Stimulated activated naive B cell treated with anti-CD40 and anti-IgM and Interleukin-4, amounts not matched to agents 10 μg/mL and 1 μg/mL and 100 μg/mL, for 72 hours (primary cell): ENCODE measurements around the gene HEXIM2.
"Not testable (repeated sequence)": the region's sequence is repeated elsewhere in the genome, so short reads cannot be mapped to it uniquely, and the experiment has no call there.

ENCODE experiments used
- ATAC-seq, 2 donors: fragments of 150-1000 bp; cut with Tn5 transposase; replicated peaks; 2 replicates each; pipeline ENCODE4 v1.10.0; 2021; ENCODE audit warnings: moderate library complexity in 1 of 2
- DNase-seq: peaks from one replicate; pipeline ENCODE4 v3.0.0; 2021
- H3K27ac Mint-ChIP-seq: one replicate; pipeline ENCODE4 v1.8.0; 2022; ENCODE audit warnings: mild to moderate bottlenecking, mixed read lengths
- H3K27me3 Mint-ChIP-seq, 2 donors: one replicate each; pipeline ENCODE4 v1.8.0; 2022; ENCODE audit warnings: mixed read lengths in 2 of 2
- H3K36me3 Mint-ChIP-seq, 2 donors: one replicate each; pipeline ENCODE4 v1.8.0; 2022; ENCODE audit warnings: mixed read lengths in 2 of 2, mild to moderate bottlenecking in 1 of 2
- H3K4me1 Mint-ChIP-seq, 2 donors: one replicate each; pipeline ENCODE4 v1.8.0; 2022; ENCODE audit warnings: mixed read lengths in 2 of 2, mild to moderate bottlenecking in 1 of 2
- H3K4me3 Mint-ChIP-seq, 2 donors: one replicate each; pipeline ENCODE4 v1.8.0; 2022; ENCODE audit warnings: mild to moderate bottlenecking in 2 of 2, mixed read lengths in 2 of 2, moderate library complexity in 1 of 2
- H3K9me3 Mint-ChIP-seq, 2 donors: one replicate each; pipeline ENCODE4 v1.8.0; 2022; ENCODE audit warnings: mixed read lengths in 2 of 2, mild to moderate bottlenecking in 1 of 2

HEXIM2 gene

DNA sequence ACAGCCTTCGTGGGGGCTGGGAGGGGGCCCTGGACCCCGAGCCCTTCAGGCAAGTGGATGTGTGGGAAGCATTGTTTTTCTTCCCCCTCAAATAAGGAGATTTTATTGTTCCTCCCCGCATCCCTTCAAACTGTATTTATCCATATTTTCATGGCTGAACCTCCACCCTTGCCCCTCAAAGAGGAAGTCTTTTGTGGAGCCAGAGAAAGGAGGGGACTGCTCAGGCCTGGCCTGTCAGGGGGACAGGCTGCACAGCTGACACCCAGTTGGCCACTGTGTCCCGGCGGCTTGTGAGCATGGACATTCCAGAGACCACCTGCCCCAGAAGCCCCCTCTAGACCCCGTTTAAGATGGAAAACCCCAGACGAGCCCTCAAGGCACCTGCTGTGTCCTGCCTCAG is 15.9 kb downstream of the HEXIM2 start:
- H3K27ac Mint-ChIP-seq, result no peak overlapping the region
- DNase-seq (no peak), ATAC-seq (no peak)
- no peaks in the 10 kb centered on the region for H3K36me3 Mint-ChIP-seq
- H3K9me3 Mint-ChIP-seq, result no peaks in the 10 kb centered on the region
- H3K4me3 Mint-ChIP-seq, result no peak overlapping the region
- peaks cover 5 to 8% of the 10 kb centered on the region in 2 donors for H3K4me1 Mint-ChIP-seq
- no peaks in the 10 kb centered on the region for H3K27me3 Mint-ChIP-seq

DNA sequence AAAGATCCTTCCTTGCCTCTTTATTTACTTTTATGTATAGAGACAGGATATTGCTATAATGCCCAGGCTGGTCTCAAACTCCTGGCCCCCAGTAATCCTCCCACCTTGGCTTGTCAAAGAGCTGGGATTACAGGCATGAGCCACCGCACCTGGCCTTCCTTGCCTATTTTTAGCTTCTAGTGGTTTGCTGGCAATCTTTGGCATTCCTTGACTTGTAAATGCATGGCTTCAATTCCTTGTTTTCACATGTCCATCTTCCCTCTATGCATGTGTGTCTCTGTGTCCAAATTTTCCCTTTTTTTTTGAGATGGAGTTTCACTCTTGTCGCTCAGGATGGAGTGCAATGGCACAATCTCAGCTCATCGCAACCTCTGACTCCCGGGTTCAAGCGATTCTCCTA is 22.5 kb downstream of the HEXIM2 start:
- no peak for DNase-seq
- Mint-ChIP-seq H3K27ac (no peak overlapping the region), H3K4me3 (no peak overlapping the region), H3K27me3 (no peaks in the 10 kb centered on the region), H3K36me3 (no peaks in the 10 kb centered on the region), H3K4me1 (no peaks in the 10 kb centered on the region), H3K9me3 (no peaks in the 10 kb centered on the region)
- ATAC-seq, result no peak

GRCh38 chr17:45186801-45187354 is 25.2 kb downstream of the HEXIM2 start:
- no peaks in the 10 kb centered on the region for H3K9me3 Mint-ChIP-seq
- no peaks in the 10 kb centered on the region for H3K27me3 Mint-ChIP-seq
- H3K27ac Mint-ChIP-seq, result no peak overlapping the region
- no peak overlapping the region for H3K4me3 Mint-ChIP-seq
- H3K36me3 Mint-ChIP-seq, result no peaks in the 10 kb centered on the region
- ATAC-seq (no peak), DNase-seq (no peak)
- H3K4me1 Mint-ChIP-seq, result no peaks in the 10 kb centered on the region

DNA sequence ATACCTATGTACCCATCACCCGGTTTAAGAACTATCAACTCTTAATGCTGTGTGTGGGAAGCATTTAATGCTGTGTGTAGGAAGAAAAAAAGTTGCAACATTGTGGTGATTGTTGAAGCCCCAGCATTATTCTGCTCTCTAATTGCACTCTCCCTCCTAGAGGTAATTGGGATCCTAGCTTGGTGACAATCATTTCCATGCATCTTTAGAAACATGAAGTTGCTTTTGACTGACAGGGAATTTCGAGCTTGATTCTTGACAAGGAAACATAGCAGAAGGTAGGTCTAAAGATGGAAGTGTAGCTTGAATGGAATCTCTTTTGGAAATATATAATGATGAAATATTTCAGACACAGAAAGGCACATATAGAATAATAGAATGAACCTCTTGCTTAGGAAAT is 27.3 kb downstream of the HEXIM2 start:
- DNase-seq, result no peak
- Mint-ChIP-seq H3K4me3 (no peak overlapping the region), H3K4me1 (no peaks in the 10 kb centered on the region), H3K36me3 (no peaks in the 10 kb centered on the region), H3K9me3 (no peaks in the 10 kb centered on the region), H3K27ac (no peak overlapping the region), H3K27me3 (no peaks in the 10 kb centered on the region)
- ATAC-seq, result no peak

DNA sequence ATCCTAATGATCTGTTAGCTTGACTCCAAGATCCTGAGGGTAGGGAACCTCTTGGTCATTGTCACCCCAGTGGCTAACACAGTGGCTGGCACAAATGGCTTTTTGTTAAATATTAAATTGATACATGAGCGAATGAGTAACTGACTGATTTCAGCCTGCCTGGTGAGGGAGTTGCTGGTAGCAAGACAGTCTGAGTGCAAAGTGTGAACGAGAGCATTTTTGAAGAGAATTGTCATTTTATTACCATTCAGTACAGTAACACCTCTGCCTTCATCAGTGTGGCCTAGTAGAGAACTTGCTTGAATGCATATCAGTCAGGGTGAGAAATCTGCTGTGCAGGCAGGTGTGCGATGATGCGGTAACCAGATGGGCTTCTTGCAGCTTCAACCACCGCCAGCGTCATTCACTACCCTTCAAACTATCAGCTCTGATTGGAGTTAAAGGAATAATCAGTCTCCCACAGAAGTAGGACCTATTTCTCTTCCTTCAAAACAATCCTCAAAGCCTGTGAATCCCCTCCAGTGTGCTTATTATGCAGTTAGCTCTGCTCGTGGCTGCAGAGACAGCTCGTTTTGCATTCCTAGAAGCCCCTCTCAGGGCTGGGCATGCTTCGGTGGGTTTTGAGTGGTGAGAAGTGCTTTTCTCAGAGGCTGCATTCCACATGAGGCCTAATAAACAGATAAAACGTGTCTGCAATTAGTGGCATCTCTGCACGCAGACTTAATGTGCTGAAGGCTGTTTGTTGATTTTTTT is 29.0 kb downstream of the HEXIM2 start:
- Mint-ChIP-seq H3K36me3 (no peaks in the 10 kb centered on the region), H3K4me3 (no peak overlapping the region), H3K4me1 (no peaks in the 10 kb centered on the region), H3K27me3 (no peaks in the 10 kb centered on the region), H3K27ac (no peak overlapping the region), H3K9me3 (no peaks in the 10 kb centered on the region)
- no peak for DNase-seq
- ATAC-seq, result no peak

GRCh38 chr17:45195424-45195823 is 33.7 kb downstream of the HEXIM2 start:
- Mint-ChIP-seq H3K27ac (no peak overlapping the region), H3K4me1 (peaks cover 3 to 10% of the 10 kb centered on the region in 2 donors), H3K4me3 (no peak overlapping the region), H3K36me3 (no peaks in the 10 kb centered on the region), H3K27me3 (no peaks in the 10 kb centered on the region), H3K9me3 (no peaks in the 10 kb centered on the region)
- no peak for ATAC-seq
- DNase-seq, result no peak

GRCh38 chr17:45197108-45197507 is 35.4 kb downstream of the HEXIM2 start:
- no peak for DNase-seq
- Mint-ChIP-seq H3K27ac (no peak overlapping the region), H3K4me3 (no peak overlapping the region), H3K27me3 (no peaks in the 10 kb centered on the region), H3K36me3 (no peaks in the 10 kb centered on the region), H3K9me3 (no peaks in the 10 kb centered on the region), H3K4me1 (peaks cover 3 to 10% of the 10 kb centered on the region in 2 donors)
- no peak for ATAC-seq

DNA sequence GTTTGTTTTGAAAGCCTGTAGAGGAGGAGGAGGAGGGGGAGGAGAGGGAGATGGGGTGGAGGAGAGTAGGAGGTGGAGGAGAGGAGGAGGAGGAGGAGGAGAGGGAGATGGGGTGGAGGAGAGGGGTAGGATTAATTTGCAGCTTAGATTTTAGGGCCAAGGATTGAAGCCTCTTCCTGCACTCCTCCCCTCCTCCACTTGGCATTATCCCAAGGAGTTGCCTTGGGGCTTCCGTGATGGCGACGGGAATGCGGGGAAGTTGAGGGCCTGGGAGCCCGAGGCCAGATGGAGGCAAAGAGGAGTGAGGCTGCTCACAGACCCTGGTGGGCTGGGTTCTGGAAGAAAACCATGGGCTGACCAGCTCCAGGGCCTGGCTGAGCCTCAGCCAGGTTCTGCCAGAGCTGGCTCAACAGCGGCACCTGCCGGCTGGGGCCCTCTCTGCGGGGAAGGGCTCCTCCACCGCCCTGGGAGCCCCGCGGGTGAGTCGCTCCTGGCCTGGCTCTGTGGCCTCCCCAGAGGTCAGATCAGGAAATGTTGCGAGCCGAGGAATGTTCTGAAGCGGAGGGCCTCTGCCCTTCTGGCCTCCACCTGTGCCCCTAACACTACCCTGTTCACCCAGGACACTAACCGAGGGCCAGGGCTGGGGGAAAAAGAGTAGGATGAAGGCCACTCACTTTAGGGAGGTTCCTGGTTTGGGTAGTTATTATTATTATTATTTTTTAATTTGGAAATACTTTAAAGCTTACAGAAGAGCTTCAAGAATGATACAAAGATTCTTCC is 36.1 kb downstream of the HEXIM2 start:
- Mint-ChIP-seq H3K4me3 (no peak overlapping the region), H3K9me3 (no peaks in the 10 kb centered on the region), H3K27me3 (no peaks in the 10 kb centered on the region), H3K36me3 (no peaks in the 10 kb centered on the region), H3K4me1 (peaks cover 3 to 10% of the 10 kb centered on the region in 2 donors), H3K27ac (peak overlapping the region; percentile 62)
- ATAC-seq (peak; percentile 99), DNase-seq (peak; percentile 86)

GRCh38 chr17:45200701-45201100 is 39.0 kb downstream of the HEXIM2 start:
- DNase-seq, result no peak
- Mint-ChIP-seq H3K4me3 (no peak overlapping the region), H3K36me3 (no peaks in the 10 kb centered on the region), H3K27me3 (no peaks in the 10 kb centered on the region), H3K4me1 (peaks cover 3 to 10% of the 10 kb centered on the region in 2 donors), H3K27ac (peak overlapping the region; percentile 31), H3K9me3 (no peaks in the 10 kb centered on the region)
- ATAC-seq, result no peak

DNA sequence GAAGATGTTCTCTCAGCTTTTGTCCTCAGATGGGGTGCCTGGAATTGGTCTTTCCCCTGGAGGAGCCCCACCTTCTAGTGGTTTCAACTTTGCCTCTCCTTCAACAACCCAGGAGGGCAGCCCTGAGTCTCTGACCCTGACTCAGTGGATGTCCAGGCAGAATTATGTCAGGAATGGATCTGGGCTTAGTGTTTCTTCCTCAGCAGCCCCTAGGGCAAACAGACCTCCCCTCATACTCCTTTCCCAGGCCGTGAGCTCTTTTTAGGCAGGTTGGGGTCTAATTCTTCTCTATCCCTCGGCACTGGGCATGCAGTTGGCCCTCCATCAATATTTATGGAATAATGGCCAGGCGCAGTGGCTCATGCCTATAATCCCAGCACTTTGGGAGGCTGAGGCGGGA is 39.8 kb downstream of the HEXIM2 start:
- H3K9me3 Mint-ChIP-seq, result no peaks in the 10 kb centered on the region
- no peak overlapping the region for H3K27ac Mint-ChIP-seq
- no peak overlapping the region for H3K4me3 Mint-ChIP-seq
- no peak for DNase-seq
- peaks cover 0 to 5% of the 10 kb centered on the region in 2 donors for H3K36me3 Mint-ChIP-seq
- no peaks in the 10 kb centered on the region for H3K27me3 Mint-ChIP-seq
- ATAC-seq, result no peak
- H3K4me1 Mint-ChIP-seq, result peaks cover 3 to 10% of the 10 kb centered on the region in 2 donors

- ATAC-seq, H3K27me3 Mint-ChIP-seq, H3K36me3 Mint-ChIP-seq, H3K9me3 Mint-ChIP-seq, H3K27ac Mint-ChIP-seq, H3K4me3 Mint-ChIP-seq, H3K4me1 Mint-ChIP-seq, DNase-seq: not testable (repeated sequence)
Measured at GRCh38 chr17:45201880-45202279, 40.2 kb downstream of the HEXIM2 start.

DNA sequence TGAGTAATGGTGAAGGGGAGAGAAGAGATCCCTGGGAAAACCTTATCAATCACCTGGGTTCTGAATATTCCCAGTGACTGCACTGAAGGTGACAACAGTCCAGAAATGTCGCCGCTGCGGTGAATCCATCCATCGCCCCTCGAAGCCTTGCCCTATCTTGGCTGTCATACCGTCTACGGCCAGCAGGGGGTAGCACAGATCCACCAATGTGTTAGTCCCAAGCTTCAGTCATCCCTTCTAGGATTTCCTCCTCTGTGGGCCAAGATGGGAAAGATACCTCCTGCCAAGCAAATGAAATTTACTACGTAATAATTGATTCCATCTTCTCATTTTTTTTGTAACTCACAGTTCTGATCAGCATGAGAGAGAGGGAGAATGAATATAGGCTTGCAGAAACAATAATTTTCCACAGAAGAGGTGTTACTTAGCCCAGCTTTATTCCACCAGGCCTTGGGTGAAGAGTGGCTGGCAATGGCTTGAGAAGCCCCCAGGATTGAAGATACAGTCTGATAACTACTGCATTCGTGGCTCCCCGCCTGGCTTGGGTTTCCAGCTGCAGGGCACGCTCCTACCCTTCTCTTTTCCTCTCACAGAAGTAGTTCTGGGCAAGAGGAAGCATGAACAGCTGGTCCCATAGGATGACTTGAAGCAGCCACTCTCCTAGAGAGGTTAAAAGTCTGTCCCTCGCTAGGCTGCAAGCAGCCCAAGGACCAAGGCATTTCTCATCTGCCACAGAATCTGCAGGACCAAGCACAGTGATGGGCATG is 57.4 kb downstream of the HEXIM2 start:
- no peaks in the 10 kb centered on the region for H3K27me3 Mint-ChIP-seq
- H3K4me1 Mint-ChIP-seq, result peaks cover 33 to 45% of the 10 kb centered on the region in 2 donors
- no peaks in the 10 kb centered on the region for H3K9me3 Mint-ChIP-seq
- DNase-seq (peak; percentile 70), ATAC-seq (no peak)
- peaks cover 43 to 74% of the 10 kb centered on the region in 2 donors for H3K36me3 Mint-ChIP-seq
- peak overlapping the region; percentile 85 to 86 for H3K4me3 Mint-ChIP-seq
- peak overlapping the region; percentile 77 for H3K27ac Mint-ChIP-seq
